ENCODE measurements around the gene PCGF3. TPM values are rescaled to one million over a fixed set of nuclear protein-coding genes. Genes with fewer than 3 reads are reported as not detected.

The PCGF3 gene
- total RNA-seq, 1 donor from 2014 or later = 124 TPM

DNA sequence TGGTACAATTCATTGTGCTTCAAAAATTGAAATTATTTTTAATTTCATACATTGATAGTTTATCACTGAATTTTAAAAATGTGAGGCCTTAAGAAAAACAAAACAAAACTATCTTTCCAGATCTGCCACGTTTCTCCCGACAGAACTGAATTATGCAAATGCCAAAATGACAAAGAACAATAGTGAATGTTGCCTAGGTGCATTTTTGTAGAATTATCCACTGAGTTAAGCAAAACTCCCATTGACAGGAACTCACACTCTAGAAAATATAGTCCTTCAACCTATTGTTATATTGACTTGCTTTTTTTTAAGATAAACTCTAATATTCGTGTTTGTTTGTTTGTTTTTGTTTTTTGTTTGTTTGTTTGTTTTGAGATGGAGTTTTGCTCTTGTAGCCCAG, 6.5 kb downstream of the PCGF3 start:
- H3K36me3 ChIP-seq = no peaks in the 10 kb centered on the region
- TF ChIP-seq, protein P1, sequence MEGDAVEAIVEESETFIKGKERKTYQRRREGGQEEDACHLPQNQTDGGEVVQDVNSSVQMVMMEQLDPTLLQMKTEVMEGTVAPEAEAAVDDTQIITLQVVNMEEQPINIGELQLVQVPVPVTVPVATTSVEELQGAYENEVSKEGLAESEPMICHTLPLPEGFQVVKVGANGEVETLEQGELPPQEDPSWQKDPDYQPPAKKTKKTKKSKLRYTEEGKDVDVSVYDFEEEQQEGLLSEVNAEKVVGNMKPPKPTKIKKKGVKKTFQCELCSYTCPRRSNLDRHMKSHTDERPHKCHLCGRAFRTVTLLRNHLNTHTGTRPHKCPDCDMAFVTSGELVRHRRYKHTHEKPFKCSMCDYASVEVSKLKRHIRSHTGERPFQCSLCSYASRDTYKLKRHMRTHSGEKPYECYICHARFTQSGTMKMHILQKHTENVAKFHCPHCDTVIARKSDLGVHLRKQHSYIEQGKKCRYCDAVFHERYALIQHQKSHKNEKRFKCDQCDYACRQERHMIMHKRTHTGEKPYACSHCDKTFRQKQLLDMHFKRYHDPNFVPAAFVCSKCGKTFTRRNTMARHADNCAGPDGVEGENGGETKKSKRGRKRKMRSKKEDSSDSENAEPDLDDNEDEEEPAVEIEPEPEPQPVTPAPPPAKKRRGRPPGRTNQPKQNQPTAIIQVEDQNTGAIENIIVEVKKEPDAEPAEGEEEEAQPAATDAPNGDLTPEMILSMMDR (IDR thresholded peaks at IDR 0.05) = no peak
- intact Hi-C loops (cut with DNase I) = no loop called here
- H3K4me3 ChIP-seq = no peak overlapping the region
- no peaks in the 10 kb centered on the region for H3K9me3 ChIP-seq
- H3K4me1 ChIP-seq = peaks cover 2 to 8% of the 10 kb centered on the region in 2 donors
- DNase-seq (ENCODE audit: low spot score in 2 of 2) = no peak
- H3K27ac ChIP-seq = no peak overlapping the region
- H3K27me3 ChIP-seq = no peaks in the 10 kb centered on the region

DNA sequence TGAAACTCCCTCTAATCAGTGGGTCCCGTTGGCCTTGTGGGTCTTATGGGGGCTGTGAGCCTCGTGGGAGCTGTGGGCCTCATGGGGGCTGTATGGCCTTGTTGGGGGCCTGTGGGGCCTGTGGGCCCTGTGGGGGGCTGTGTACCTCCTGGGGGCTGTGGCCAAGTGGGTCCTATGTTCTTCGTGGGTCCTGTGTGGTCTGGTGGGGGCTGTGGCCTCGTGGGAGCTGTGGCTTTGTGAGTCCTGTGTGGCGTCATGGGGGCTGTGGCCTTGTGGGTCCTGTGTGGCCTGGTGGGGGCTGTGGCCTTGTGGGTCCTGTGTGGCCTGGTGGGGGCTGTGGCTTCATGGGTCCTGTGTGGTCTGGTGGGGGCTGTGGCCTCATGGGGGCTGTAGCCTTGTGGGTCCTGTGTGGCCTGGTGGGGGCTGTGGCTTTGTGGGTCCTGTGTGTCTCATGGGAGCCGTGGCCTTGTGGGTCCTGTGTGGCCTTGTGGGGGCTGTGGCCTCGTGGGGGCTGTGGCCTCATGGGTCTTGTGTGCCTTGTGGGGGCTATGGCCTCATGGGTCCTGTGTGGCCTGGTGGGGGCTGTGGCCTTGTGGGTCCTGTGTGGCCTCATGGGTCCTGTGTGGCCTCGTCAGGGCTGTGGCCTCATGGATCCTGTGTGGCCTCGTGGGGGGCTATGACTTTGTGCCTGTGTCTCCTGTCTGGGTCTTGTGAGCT, 7.4 kb downstream of the PCGF3 start:
- Histone ChIP-seq H3K27ac (no peak overlapping the region), H3K9me3 (no peaks in the 10 kb centered on the region), H3K4me3 (no peak overlapping the region), H3K36me3 (no peaks in the 10 kb centered on the region), H3K4me1 (peaks cover 0 to 5% of the 10 kb centered on the region in 2 donors), H3K27me3 (no peaks in the 10 kb centered on the region)
- DNase-seq (ENCODE audit: low spot score in 2 of 2) = no peak
- TF ChIP-seq, protein P1 (IDR thresholded peaks at IDR 0.05) = no peak
- intact Hi-C loops (cut with DNase I) = no loop called here

DNA sequence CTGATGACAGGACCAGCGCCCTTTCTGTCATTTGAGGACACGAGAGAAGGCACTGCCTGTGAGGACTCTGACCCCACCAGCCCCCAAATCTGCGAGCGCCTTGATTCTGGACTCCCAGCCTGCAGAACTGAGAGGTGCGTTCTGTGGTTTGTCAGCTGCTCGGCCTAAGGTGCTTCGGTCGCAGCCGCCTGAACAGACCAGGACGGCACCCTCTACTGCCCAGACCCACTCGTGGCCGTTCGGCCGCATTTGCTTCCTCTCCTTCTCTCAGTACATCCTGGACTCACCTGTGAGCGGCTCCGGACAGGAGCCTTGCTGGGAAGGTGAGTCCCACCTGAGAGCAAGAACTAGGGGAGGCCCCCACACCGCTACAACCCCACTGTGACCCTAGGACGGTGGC, 8.5 kb downstream of the PCGF3 start:
- no peaks in the 10 kb centered on the region for H3K27me3 ChIP-seq
- no peaks in the 10 kb centered on the region for H3K36me3 ChIP-seq
- no peak overlapping the region for H3K27ac ChIP-seq
- no peaks in the 10 kb centered on the region for H3K9me3 ChIP-seq
- TF ChIP-seq, protein P1 (IDR thresholded peaks at IDR 0.05) = no peak
- H3K4me3 ChIP-seq = no peak overlapping the region
- no peaks in the 10 kb centered on the region for H3K4me1 ChIP-seq
- intact Hi-C loops (cut with DNase I) = no loop called here
- no peak for DNase-seq (ENCODE audit: low spot score in 2 of 2)

DNA sequence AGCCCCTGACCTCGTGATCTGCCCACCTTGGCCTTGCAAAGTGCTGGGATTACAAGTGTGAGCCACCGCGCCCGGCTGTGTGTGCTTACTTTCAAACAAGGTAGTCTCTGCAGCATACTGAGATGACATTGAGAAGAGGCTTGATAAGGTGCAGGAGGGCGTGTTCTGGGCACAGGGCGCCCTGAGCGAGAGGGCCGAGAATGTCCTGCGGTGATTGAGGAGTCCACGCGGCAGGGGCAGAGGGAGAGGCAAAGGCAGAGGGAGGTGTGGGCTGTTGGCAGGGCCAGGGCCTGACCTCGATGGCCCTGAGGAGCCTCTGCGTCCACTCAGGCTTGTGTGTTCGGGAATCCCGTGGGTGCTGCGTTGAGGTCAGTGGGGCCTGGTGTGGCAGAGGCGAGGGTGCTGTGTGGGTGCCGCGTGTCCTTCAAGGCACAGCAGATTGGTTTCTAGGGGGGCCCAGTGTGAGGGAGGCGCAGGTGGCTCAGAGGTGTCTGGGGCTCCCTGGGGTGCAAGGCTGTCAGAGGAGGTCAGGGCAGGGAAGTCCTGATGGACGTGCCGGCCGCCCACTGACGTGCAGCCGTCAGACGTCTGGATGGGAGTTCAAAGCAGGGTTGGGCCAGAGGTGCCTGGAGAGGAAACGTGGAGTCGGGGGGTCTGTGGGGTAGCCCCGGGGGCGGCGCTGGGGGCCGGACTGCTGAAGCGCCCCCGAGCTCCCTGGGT, 12.1 kb downstream of the PCGF3 start:
- no peaks in the 10 kb centered on the region for H3K4me1 ChIP-seq
- H3K9me3 ChIP-seq = no peaks in the 10 kb centered on the region
- no peaks in the 10 kb centered on the region for H3K27me3 ChIP-seq
- no peak overlapping the region for H3K27ac ChIP-seq
- DNase-seq (ENCODE audit: low spot score in 2 of 2) = no peak
- intact Hi-C loops (cut with DNase I) = no loop called here
- H3K4me3 ChIP-seq = no peak overlapping the region
- peaks cover 0 to 8% of the 10 kb centered on the region in 2 donors for H3K36me3 ChIP-seq
- TF ChIP-seq, protein P1 (IDR thresholded peaks at IDR 0.05) = no peak

DNA sequence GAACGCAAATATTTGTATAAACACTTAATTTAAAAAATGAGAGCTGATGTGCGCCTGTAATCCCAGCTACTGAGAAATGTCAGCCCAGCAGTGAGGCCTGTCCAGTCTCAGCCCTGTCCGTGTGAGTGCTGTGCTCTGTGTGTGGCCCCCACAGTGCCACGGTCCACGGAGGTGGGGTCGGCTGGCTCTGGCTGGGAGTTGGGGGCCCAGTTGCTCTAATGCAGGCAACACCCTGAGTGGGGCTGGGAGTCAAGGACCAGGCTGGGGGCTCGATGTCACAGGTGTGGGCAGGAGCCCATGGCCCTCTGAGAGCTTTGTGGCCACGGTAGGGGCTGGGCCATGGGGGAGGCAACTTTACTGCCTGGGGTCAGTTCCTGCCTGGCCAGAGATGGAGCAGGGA, 12.8 kb downstream of the PCGF3 start:
- no peaks in the 10 kb centered on the region for H3K4me1 ChIP-seq
- H3K9me3 ChIP-seq = no peaks in the 10 kb centered on the region
- H3K4me3 ChIP-seq = no peak overlapping the region
- peaks cover 0 to 14% of the 10 kb centered on the region in 2 donors for H3K36me3 ChIP-seq
- no peak for DNase-seq (ENCODE audit: low spot score in 2 of 2)
- TF ChIP-seq, protein P1 (IDR thresholded peaks at IDR 0.05) = no peak
- intact Hi-C loops (cut with DNase I) = no loop called here
- H3K27ac ChIP-seq = no peak overlapping the region
- H3K27me3 ChIP-seq = no peaks in the 10 kb centered on the region

Data from ascending aorta (tissue), 2 donors.